ENCODE data around the gene IFNAR2.
A peak's percentile ranks its signal among the peaks of the same experiment; 100 is the strongest.

Gene IFNAR2

DNA sequence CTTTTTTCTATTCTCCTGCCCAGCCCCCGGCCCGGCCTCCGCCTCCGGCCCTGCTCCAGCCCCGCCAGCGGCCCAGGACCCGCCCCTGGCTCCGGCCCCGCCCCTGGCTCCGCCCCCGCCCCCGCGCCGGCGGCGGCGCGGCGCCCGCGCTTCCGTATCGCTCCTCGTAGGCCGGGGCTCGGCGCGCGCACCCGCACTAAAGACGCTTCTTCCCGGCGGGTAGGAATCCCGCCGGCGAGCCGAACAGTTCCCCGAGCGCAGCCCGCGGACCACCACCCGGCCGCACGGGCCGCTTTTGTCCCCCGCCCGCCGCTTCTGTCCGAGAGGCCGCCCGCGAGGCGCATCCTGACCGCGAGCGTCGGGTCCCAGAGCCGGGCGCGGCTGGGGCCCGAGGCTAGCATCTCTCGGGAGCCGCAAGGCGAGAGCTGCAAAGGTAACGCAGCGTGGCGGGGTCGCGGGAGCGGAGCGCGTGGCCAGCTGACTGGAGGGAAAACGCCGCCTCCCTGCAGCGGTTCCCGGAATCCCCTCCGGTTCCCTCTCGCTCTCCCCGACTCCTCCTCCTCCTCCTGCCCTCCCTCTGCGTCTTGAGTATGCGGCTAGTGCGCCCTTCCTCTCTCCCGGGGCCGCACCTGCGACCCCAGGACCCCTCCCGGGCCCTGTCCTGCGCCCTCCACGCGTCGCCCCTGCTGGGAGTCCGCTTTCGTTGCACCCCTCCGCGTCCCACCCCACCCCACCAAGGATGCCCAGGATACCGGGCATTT, at the start of gene IFNAR2:
Gene IFNAR2 (plus strand): TSS at position 155 of the 761 bp plus-strand sequence. CDS start 11,985 bp downstream, outside the sequence.
- peak; percentile 67 for DNase-seq (ENCODE audit: low spot score)

GRCh38 chr21:33185852-33186251, 43.9 kb upstream of the IFNAR2 start:
- no peak for DNase-seq (ENCODE audit: low spot score)

- DNase-seq (ENCODE audit: low spot score) = no peak
These were observed 42.5 kb upstream of the IFNAR2 start for GRCh38 chr21:33187276-33187675.

- DNase-seq (ENCODE audit: low spot score) = no peak
These were observed 40.5 kb upstream of the IFNAR2 start for GRCh38 chr21:33189237-33189636.

GRCh38 chr21:33189824-33190223, 39.9 kb upstream of the IFNAR2 start:
- no peak for DNase-seq (ENCODE audit: low spot score)

GRCh38 chr21:33196941-33197374, 32.8 kb upstream of the IFNAR2 start:
- DNase-seq (ENCODE audit: low spot score) = peak; percentile 83

- DNase-seq (ENCODE audit: low spot score) = peak; percentile 74
These were observed 32.2 kb upstream of the IFNAR2 start for GRCh38 chr21:33197496-33197895.

DNA sequence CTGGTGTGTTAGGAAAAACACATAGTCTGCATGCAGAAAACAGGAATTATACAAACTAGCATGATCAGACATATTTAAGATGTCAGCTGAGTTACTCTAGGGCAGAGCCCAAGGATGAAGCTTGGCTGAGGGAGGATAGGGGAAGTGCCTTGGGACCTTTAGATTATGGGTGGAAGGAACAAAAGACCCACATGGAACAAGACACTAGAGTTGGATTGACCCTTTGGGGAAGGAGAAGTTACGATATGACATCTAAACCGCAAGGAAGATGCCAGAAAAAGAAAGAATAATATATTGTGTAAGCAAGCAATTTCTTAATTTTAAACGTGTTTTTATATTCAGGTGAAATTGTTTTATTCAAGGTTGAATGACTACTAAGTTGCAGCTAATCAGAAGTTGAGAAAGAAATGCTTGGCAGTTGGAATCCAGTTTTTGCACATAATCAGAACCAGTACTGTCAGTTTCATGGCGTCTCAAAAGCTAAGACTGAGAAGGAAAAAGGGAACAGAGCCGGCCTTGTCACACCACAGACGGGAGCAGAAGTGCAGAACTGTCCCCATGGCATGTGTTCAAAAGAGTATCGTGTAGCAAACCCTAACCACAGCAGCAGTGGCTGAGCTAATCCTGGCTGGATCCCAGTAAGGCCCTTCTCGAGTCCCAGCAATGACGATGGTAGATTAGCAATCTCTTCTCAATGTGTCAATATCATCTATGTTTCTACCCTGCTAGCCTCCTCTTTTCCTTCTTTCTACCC, 31.2 kb upstream of the IFNAR2 start:
- DNase-seq (ENCODE audit: low spot score) = peak; percentile 21

GRCh38 chr21:33199100-33199464, 30.7 kb upstream of the IFNAR2 start:
- no peak for DNase-seq (ENCODE audit: low spot score)

DNA sequence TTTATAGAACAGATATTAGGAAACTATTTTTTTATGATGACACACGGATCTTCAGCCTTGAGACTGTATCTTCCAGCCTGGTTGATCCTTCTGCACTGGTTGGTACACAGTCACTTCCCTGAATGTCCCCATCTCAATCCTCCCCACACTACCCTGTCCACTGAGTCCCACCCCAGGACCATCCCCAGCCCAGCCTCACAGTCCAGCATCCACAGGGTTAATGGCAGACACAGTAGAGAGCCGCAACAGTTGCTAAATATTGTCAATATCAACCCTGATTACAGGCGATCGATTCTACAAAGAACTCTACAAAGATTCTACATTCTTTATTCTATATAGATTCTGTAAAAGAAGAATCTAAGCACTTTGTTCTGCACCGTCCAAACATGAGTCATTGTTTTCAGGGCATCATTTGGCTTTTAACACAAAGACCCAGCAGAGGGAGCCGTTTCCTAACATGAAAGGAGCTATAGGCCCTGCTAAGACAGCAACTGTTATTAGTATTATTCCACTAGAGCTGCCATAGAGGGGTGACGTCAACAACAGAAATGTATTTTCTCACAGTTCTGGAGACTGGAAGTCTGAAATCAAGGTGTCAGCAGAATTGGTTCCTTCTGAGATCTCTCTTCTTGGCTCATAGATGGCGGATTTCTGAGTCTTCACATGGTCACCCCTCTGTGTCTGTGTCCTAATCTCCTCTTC, 30.1 kb upstream of the IFNAR2 start:
- peak; percentile 89 for DNase-seq (ENCODE audit: low spot score)

- no peak for DNase-seq (ENCODE audit: low spot score)
These were observed 27.8 kb upstream of the IFNAR2 start for GRCh38 chr21:33201956-33202355.

GRCh38 chr21:33202464-33203363, 27.0 kb upstream of the IFNAR2 start:
- DNase-seq (ENCODE audit: low spot score) = no peak

- no peak for DNase-seq (ENCODE audit: low spot score)
These were observed 26.4 kb upstream of the IFNAR2 start for GRCh38 chr21:33203371-33203724.

GRCh38 chr21:33205476-33205875, 24.3 kb upstream of the IFNAR2 start:
- DNase-seq (ENCODE audit: low spot score) = no peak

GRCh38 chr21:33206771-33207281, 22.9 kb upstream of the IFNAR2 start:
- DNase-seq (ENCODE audit: low spot score) = no peak

DNA sequence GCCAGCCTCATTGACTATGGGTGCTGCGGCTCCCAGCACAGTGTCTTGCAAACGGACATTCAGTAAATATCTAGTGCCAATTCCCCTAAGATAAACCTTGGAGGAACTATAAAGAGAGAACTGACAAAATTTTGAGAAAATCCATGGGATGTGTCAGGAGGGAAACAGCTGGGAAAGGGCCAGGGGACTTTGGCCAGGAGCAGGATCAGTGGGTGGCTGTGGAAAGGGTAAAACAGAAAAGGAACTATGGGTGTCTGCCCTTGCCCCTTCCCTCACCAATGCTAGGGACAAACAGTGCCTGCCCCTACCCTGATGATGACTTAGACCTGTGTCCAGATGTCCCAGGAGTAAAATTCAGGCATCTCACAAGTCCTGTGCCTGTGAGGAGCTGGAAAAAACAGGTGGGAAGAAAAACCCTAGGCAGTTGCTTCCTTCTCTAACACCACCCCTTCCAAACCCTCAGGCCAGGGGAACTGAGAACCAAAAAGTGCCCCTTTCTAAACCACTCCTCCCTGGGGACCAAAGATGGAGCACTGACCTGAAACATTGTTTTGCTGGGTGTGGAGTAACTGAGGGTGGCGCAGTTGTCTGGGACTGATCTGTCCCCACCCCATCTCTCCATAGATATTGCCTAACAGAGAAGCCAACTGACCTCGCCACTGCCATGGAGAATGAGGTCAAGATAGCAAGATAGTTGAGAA, 22.1 kb upstream of the IFNAR2 start:
- DNase-seq (ENCODE audit: low spot score) = no peak

GRCh38 chr21:33208534-33208933, 21.2 kb upstream of the IFNAR2 start:
- DNase-seq (ENCODE audit: low spot score) = no peak

DNA sequence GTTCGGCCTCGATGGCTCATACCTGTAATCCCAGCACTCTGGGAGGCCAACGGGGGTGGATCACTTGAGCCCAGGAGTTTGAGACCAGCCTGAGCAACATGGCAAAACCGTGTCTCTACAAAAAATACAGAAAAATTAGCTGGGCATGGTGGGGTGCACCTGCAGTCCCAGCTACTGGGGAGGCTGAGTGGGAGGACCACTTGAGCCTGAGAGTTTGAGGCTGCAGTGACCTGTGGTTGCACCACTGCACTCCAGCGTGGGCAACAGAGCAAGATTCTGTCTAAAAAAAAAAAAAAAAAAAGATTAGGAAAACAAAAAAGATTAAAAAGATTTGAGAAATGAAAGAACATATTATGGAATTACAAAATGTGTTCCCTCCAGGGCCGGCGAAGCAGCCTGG, 18.4 kb upstream of the IFNAR2 start:
- no peak for DNase-seq (ENCODE audit: low spot score)

DNA sequence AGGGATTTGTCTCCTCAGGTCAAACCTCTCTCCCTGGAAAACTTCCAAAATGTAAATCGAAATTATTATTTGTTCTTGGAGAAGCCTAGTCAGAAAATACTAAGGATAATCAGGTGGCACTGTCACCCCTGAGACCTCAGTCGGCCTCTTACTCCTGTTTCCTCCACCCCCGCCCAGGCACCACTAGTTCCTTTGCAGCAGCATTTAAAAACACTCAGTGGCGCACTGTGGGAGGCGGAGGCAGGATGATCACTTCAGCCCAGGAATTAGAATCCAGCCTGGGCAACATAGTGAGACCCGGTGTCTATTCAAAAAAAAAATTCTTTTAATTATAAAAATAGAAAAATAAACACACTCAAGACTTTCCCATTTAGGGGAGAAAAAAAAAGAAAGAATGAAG, 18.0 kb upstream of the IFNAR2 start:
- DNase-seq (ENCODE audit: low spot score) = no peak

DNA sequence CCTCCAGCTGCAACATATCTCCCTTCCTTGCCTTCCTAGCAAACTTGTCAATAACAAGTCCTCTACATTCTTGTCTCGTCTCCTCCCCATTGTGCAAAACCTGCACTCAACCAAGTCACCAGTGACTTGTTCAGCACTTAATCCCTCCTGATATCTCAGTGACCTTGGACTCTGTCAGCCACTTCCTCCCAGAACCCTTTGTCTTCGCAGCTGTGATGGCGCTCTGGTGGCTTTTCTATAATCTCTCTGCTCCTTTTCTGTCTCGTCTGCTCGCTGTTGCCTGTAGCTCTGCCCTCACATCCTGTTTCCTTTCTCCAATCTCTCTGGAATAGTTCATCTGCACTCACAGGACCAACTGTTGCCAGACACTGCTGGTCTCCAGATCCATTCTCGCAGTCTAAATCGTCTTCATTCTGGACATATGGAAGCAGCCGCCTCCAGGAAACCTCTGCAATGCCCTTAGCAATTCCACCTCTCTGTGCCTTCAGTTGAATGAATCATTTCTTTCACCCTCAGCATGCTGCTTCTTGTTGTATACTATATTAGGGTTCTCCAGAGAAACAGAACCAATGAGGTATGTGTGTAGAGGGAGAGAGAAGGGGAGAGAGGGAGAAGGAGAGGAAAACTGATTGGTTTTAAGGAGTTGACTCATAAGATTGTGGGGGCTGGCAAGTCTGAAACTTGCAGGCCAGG, 17.4 kb upstream of the IFNAR2 start:
- no peak for DNase-seq (ENCODE audit: low spot score)
